ENCODE data around the gene TPM3. TPM values are rescaled to one million over a fixed set of nuclear protein-coding genes. Genes with fewer than 3 reads are reported as not detected.

The TPM3 gene
- total RNA-seq (2014; rRNA removed; shearing (Covaris generic)) (235 and 359 TPM in 2 replicates), total RNA-seq (2022) (417 and 420 TPM in 2 replicates), Bru-seq, nascent RNA (percentile 88 among the genes with signal in this experiment), BruChase-seq, experiment 1, labeled RNA remaining after a 6-hour chase (percentile 97 among the genes with signal in this experiment), BruChase-seq, experiment 2, labeled RNA remaining after a 2-hour chase (percentile 94 among the genes with signal in this experiment)
- long read RNA-seq, transcript TPM3-212 (8 exons, 3,131 nt): major isoform, 1,031 of 1,212 reads
- long read RNA-seq, transcript TPM3-205 (9 exons, 1,771 nt): minor isoform, 34 of 1,212 reads
- long read RNA-seq, transcript TPM3-211 (8 exons, 1,115 nt): minor isoform, 16 of 1,212 reads
- long read RNA-seq, transcript TPM3-206 (8 exons, 2,108 nt): minor isoform, 10 of 1,212 reads
- long read RNA-seq, partial matches to known transcripts: 12 of 1,212 reads
- long read RNA-seq, other reads (novel, unspliced or antisense): 107 of 1,212 reads

- BruUV-seq (replicated peaks): no TSS peak
- POLR2A ChIA-PET: interaction anchor here (1.2 to 1.3 kb wide), 2 partner anchors 12 to 27 kb away, joined by 3 to 4 read pairs; no protein-coding TSS in a partner anchor
- no peak within 1 kb of the TSS for H3K4me2 ChIP-seq (ENCODE audit: low read length)
- no peak for DNase-seq (ENCODE audit: low spot score)
- CTCF ChIA-PET (ENCODE audit: unreplicated experiment): no interaction called here
- no peak within 1 kb of the TSS for H3K4me3 ChIP-seq (ENCODE audit: low read depth, low read length, poor library complexity, severe bottlenecking)
- H3K79me2 ChIP-seq (ENCODE audit: insufficient read depth, low read depth, low read length): no peaks in the 10 kb centered on the region
- intact Hi-C loops (cut with micrococcal nuclease; ENCODE audit: unreplicated experiment): no loop called here
- no peak within 1 kb of the TSS for H2AFZ ChIP-seq (ENCODE audit: low read length)
- H3K9me3 ChIP-seq (ENCODE audit: low read length): no peaks in the 10 kb centered on the region
- no peaks in the 10 kb centered on the region for H3K9me2 ChIP-seq (ENCODE audit: insufficient read depth, low read length)
- no peak within 1 kb of the TSS for H3K27ac ChIP-seq (ENCODE audit: low read depth, low read length, poor library complexity, severe bottlenecking)
- no peaks in the 10 kb centered on the region for H3K4me1 ChIP-seq (ENCODE audit: insufficient read depth, low read length, poor library complexity, severe bottlenecking)
- no peaks in the 10 kb centered on the region for H3K36me3 ChIP-seq (ENCODE audit: insufficient read depth, low read length)
- H4K20me1 ChIP-seq (ENCODE audit: insufficient read depth, low read length): no peaks in the 10 kb centered on the region
- TF ChIP-seq, protein P1, sequence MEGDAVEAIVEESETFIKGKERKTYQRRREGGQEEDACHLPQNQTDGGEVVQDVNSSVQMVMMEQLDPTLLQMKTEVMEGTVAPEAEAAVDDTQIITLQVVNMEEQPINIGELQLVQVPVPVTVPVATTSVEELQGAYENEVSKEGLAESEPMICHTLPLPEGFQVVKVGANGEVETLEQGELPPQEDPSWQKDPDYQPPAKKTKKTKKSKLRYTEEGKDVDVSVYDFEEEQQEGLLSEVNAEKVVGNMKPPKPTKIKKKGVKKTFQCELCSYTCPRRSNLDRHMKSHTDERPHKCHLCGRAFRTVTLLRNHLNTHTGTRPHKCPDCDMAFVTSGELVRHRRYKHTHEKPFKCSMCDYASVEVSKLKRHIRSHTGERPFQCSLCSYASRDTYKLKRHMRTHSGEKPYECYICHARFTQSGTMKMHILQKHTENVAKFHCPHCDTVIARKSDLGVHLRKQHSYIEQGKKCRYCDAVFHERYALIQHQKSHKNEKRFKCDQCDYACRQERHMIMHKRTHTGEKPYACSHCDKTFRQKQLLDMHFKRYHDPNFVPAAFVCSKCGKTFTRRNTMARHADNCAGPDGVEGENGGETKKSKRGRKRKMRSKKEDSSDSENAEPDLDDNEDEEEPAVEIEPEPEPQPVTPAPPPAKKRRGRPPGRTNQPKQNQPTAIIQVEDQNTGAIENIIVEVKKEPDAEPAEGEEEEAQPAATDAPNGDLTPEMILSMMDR (conservative IDR thresholded peaks at IDR 0.05; ENCODE audit: low read length): no peak
- no peak for TF ChIP-seq EZH2phosphoT487 (IDR thresholded peaks at IDR 0.05; ENCODE audit: borderline replicate concordance, low read depth, low read length)
Observed at GRCh38 chr1:154191990-154192461, at the start of gene TPM3. Gene TPM3 (minus strand): TSS chr1:154192100. CDS start chr1:154192018, 82 bp downstream.

DNA sequence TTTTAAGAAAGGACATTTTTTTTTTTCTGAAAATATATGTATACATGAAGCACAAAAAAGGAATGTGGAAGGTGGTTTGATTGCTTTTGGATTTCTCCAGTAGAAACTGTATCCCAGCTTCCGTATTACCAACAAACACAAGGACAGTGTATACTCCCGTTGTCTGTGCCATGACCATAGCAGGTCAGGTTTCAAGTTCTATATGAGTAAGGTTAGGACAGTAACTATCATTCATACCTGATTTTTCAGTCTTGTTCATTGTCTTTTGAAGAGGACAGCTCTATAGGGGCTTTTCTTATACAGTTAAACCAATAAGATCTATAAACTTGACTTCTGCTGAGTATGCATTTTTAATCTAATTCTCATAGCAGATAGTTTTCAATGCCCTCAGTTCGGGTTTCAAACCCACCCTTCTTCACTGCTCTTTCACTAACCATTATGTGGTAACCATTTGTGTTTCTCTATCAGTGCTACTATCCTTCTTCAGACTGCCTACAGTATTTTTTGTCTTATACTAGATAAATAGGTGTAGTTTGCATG, 48.5 kb upstream of the TPM3 start:
- no peaks in the 10 kb centered on the region for H3K4me1 ChIP-seq (ENCODE audit: insufficient read depth, low read length, poor library complexity, severe bottlenecking)
- no peak overlapping the region for H3K4me3 ChIP-seq (ENCODE audit: low read depth, low read length, poor library complexity, severe bottlenecking)
- no peaks in the 10 kb centered on the region for H3K9me3 ChIP-seq (ENCODE audit: low read length)
- no peak for DNase-seq (ENCODE audit: low spot score)
- no peaks in the 10 kb centered on the region for H3K9me2 ChIP-seq (ENCODE audit: insufficient read depth, low read length)
- peaks cover 4% of the 10 kb centered on the region for H4K20me1 ChIP-seq (ENCODE audit: insufficient read depth, low read length)
- H3K27ac ChIP-seq (ENCODE audit: low read depth, low read length, poor library complexity, severe bottlenecking): no peak overlapping the region
- TF ChIP-seq, protein P1 (conservative IDR thresholded peaks at IDR 0.05; ENCODE audit: low read length): no peak
- no peak for TF ChIP-seq EZH2phosphoT487 (IDR thresholded peaks at IDR 0.05; ENCODE audit: borderline replicate concordance, low read depth, low read length)
- H3K79me2 ChIP-seq (ENCODE audit: insufficient read depth, low read depth, low read length): peaks cover 36% of the 10 kb centered on the region
- H3K4me2 ChIP-seq (ENCODE audit: low read length): no peak overlapping the region
- intact Hi-C loops (cut with micrococcal nuclease; ENCODE audit: unreplicated experiment): no loop called here
- ChIA-PET CTCF (ENCODE audit: unreplicated experiment) (no interaction called here), POLR2A (interaction anchor here (1.0 kb wide), 1 partner anchor 57 kb away, joined by 4 read pairs; no protein-coding TSS in a partner anchor)
- BruUV-seq (replicated peaks): no TSS peak
- no peak overlapping the region for H2AFZ ChIP-seq (ENCODE audit: low read length)
- peaks cover 100% of the 10 kb centered on the region for H3K36me3 ChIP-seq (ENCODE audit: insufficient read depth, low read length)

All from OCI-LY7 (cell line).